ENCODE measurements around the gene HNRNPAB.

HNRNPAB gene

GRCh38 chr5:178245389-178245788 lies 41.1 kb downstream of the HNRNPAB start:
- CTCF ChIA-PET = no interaction called here
- POLR2A ChIA-PET (ENCODE audit: low non-redundant PET) = no interaction called here
- no peak for DNase-seq (ENCODE audit: low spot score)

GRCh38 chr5:178246624-178247279 lies 42.4 kb downstream of the HNRNPAB start:
- ChIA-PET CTCF (interaction anchor here (0.6 kb wide), 1 partner anchor 278 kb away, joined by 4 read pairs; no protein-coding TSS in a partner anchor), POLR2A (ENCODE audit: low non-redundant PET) (no interaction called here)
- no peak for TF ChIP-seq CTCF (conservative IDR thresholded peaks at IDR 0.05; ENCODE audit: low read depth)
- DNase-seq (ENCODE audit: low spot score) = no peak
- no peak overlapping the region for H3K27ac ChIP-seq

More at GRCh38 chr5:178245389-178245788, 41.1 kb downstream of the HNRNPAB start:
- H3K27ac ChIP-seq = no peak overlapping the region
- TF ChIP-seq CTCF (conservative IDR thresholded peaks at IDR 0.05; ENCODE audit: low read depth) = no peak

GRCh38 chr5:178247481-178248456 lies 43.4 kb downstream of the HNRNPAB start:
- CTCF ChIA-PET = interaction anchor here (0.6 to 1.8 kb wide), 2 partner anchors 13 to 102 kb away, joined by 3 to 9 read pairs; no protein-coding TSS in a partner anchor
- DNase-seq (ENCODE audit: low spot score) = no peak
- POLR2A ChIA-PET (ENCODE audit: low non-redundant PET) = no interaction called here
- H3K27ac ChIP-seq = no peak overlapping the region
- no peak for TF ChIP-seq CTCF (conservative IDR thresholded peaks at IDR 0.05; ENCODE audit: low read depth)

GRCh38 chr5:178248750-178249149 lies 44.4 kb downstream of the HNRNPAB start:
- H3K27ac ChIP-seq = no peak overlapping the region
- no peak for TF ChIP-seq CTCF (conservative IDR thresholded peaks at IDR 0.05; ENCODE audit: low read depth)
- CTCF ChIA-PET = interaction anchor here (1.8 kb wide), 1 partner anchor 14 kb away, joined by 9 read pairs; no protein-coding TSS in a partner anchor
- DNase-seq (ENCODE audit: low spot score) = no peak
- POLR2A ChIA-PET (ENCODE audit: low non-redundant PET) = no interaction called here

- TF ChIP-seq CTCF (conservative IDR thresholded peaks at IDR 0.05; ENCODE audit: low read depth) = no peak
- ChIA-PET CTCF (interaction anchor here (1.2 to 1.8 kb wide), 2 partner anchors 14 to 15 kb away, joined by 3 to 9 read pairs; no protein-coding TSS in a partner anchor), POLR2A (ENCODE audit: low non-redundant PET) (no interaction called here)
- peak; percentile 58 for DNase-seq (ENCODE audit: low spot score)
- no peak overlapping the region for H3K27ac ChIP-seq
Observed at GRCh38 chr5:178249191-178249989, 45.1 kb downstream of the HNRNPAB start.

- POLR2A ChIA-PET (ENCODE audit: low non-redundant PET) = no interaction called here
- CTCF ChIA-PET = interaction anchor here (0.6 to 1.6 kb wide), 3 partner anchors 16 to 595 kb away, joined by 3 to 4 read pairs (median 4); no protein-coding TSS in a partner anchor
- no peak overlapping the region for H3K27ac ChIP-seq
- no peak for DNase-seq (ENCODE audit: low spot score)
- TF ChIP-seq CTCF (conservative IDR thresholded peaks at IDR 0.05; ENCODE audit: low read depth) = no peak
Observed at GRCh38 chr5:178250263-178250662, 45.9 kb downstream of the HNRNPAB start.

All from RWPE1 (cell line).